ENCODE measurements around the gene IL3. TPM values are rescaled to one million over a fixed set of nuclear protein-coding genes. Genes with fewer than 3 reads are reported as not detected.
"Not testable (repeated sequence)": the region's sequence is repeated elsewhere in the genome, so short reads cannot be mapped to it uniquely, and the experiment has no call there.

IL3 gene
- polyA plus RNA-seq, 6 donors from 2014 or later: not detected

DNA sequence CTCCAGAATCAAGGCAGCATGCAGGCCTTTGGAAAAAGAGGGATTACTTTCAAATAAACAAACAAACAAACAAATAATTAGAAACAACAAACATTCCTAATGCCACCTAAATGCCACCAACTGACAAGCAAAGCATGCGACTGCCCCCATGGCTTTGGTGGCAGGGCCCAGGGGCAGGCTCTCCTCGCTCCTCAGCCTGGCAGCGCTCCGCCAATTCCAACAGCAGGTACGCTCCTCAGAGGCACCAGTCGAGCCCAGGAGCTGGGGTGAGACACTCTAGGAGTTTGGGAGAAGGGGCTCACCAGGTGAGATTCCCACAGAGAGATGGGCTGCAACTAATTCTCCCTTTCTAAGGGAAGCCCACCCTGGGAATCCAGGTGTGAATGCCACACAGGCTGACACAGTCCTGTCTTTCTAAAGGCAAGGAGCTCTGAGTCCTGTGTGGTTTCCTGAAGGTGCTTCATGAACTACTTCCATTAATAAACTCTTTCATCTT, 41.0 kb downstream of the IL3 start:
- ATAC-seq (ENCODE audit: low read depth in 2 of 2) (no peak), DNase-seq (no peak)
- Mint-ChIP-seq H3K4me3 (peak overlapping the region in 3 of 8 donors; percentile 22 to 66 (median 55)), H3K36me3 (no peaks in the 10 kb centered on the region), H3K27me3 (no peaks in the 10 kb centered on the region), H3K4me1 (peaks cover 50 to 70% (median 57%) of the 10 kb centered on the region in 3 donors), H3K27ac (peak overlapping the region in 3 of 6 donors; percentile 1 to 82 (median 27)), H3K9me3 (no peaks in the 10 kb centered on the region)

DNA sequence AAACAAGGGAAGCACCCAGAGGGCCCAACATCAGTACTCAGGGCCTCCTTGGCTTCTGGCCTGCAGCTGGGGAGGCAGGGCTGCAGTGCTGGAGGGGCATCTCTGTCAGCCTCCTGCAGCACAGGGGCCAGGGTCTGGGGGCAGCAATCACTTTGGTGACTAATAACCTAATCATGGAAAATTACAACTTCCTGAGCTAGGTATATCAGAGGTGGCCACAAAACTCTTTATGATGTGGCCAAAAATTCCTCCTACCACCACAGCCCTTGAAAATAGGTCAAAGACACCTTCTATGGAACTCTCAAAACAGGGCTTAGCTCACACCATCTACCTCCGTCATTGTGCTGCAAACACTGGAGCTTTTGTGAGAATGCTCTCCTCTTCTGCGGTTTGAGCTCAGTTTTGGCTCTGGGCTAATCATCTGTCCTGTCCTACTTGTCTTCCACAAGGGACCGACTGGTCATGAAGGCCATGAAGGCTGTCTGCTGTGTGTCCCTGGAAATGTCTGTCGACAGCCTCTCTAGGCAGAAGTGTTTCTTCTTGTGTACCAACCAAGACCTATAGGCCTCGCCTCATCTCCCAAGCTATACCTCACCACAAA, 41.7 kb downstream of the IL3 start:
- Mint-ChIP-seq H3K9me3 (no peaks in the 10 kb centered on the region), H3K4me1 (peaks cover 50 to 77% (median 57%) of the 10 kb centered on the region in 3 donors)

GRCh38 chr5:132102944-132103331, 42.5 kb downstream of the IL3 start:
- no peaks in the 10 kb centered on the region for H3K36me3 Mint-ChIP-seq
- peak overlapping the region in 3 of 6 donors; percentile 20 to 64 (median 34) for H3K27ac Mint-ChIP-seq
- no peaks in the 10 kb centered on the region for H3K9me3 Mint-ChIP-seq
- DNase-seq: no peak
- peaks cover 50 to 81% (median 57%) of the 10 kb centered on the region in 3 donors for H3K4me1 Mint-ChIP-seq
- H3K4me3 Mint-ChIP-seq: peak overlapping the region in 5 of 8 donors; percentile 5 to 83 (median 75)
- H3K27me3 Mint-ChIP-seq: no peaks in the 10 kb centered on the region
- ATAC-seq (ENCODE audit: low read depth in 2 of 2): no peak

More for the DNA sequence above, 41.7 kb downstream of the IL3 start:
- H3K27ac Mint-ChIP-seq: peak overlapping the region in 1 of 6 donors; percentile 62
- ATAC-seq (ENCODE audit: low read depth in 2 of 2) (no peak), DNase-seq (no peak)
- H3K27me3 Mint-ChIP-seq: no peaks in the 10 kb centered on the region
- H3K4me3 Mint-ChIP-seq: peak overlapping the region in 2 of 8 donors; percentile 27 to 74
- H3K36me3 Mint-ChIP-seq: no peaks in the 10 kb centered on the region

- H3K36me3 Mint-ChIP-seq: no peaks in the 10 kb centered on the region
Measured at GRCh38 chr5:132103332-132103951, 43.0 kb downstream of the IL3 start.

DNA sequence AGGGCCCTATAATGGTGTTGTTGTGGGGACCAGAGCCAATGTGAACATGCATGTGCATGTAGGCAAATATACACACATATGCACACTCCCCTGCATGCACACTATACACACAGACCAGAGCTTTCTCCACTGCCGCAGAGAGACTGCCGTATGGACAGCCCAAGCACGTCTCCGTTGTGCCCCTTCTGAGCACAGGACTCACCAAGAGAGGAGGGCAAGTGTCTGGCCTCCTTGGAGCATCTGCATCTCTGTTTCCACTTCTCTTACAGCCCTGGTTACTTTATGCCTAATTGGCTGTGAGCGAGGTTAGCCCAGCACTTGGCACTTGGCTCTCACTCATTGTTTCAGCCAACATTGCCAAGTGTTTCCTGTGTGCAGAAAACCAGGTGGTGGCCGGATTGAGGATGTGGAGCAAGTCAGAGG, 43.5 kb downstream of the IL3 start:
- Mint-ChIP-seq H3K9me3 (peaks cover 0 to 5% (median 0%) of the 10 kb centered on the region in 7 donors), H3K4me3 (peak overlapping the region in 6 of 8 donors; percentile 8 to 77 (median 64)), H3K27ac (peak overlapping the region in 1 of 6 donors; percentile 62), H3K36me3 (no peaks in the 10 kb centered on the region), H3K27me3 (no peaks in the 10 kb centered on the region), H3K4me1 (peaks cover 48 to 78% (median 55%) of the 10 kb centered on the region in 3 donors)
- no peak for DNase-seq
- peak; percentile 13 to 24 for ATAC-seq (ENCODE audit: low read depth in 2 of 2)

More at GRCh38 chr5:132103332-132103951, 43.0 kb downstream of the IL3 start:
- peak overlapping the region in 7 of 8 donors; percentile 8 to 83 (median 72) for H3K4me3 Mint-ChIP-seq
- ATAC-seq (ENCODE audit: low read depth in 2 of 2): peak; percentile 85 to 89
- H3K4me1 Mint-ChIP-seq: peaks cover 50 to 81% (median 57%) of the 10 kb centered on the region in 3 donors
- H3K27me3 Mint-ChIP-seq: no peaks in the 10 kb centered on the region
- peak overlapping the region in 4 of 6 donors; percentile 20 to 64 (median 46) for H3K27ac Mint-ChIP-seq
- peak; percentile 63 for DNase-seq
- peaks cover 0 to 1% (median 0%) of the 10 kb centered on the region in 7 donors for H3K9me3 Mint-ChIP-seq

GRCh38 chr5:132104556-132104955, 44.1 kb downstream of the IL3 start:
- ATAC-seq (ENCODE audit: low read depth in 2 of 2): no peak

GRCh38 chr5:132105688-132106087, 45.2 kb downstream of the IL3 start:
- peaks cover 34 to 61% (median 38%) of the 10 kb centered on the region in 3 donors for H3K4me1 Mint-ChIP-seq
- H3K27ac Mint-ChIP-seq: peak overlapping the region in 1 of 6 donors; percentile 21
- no peak overlapping the region for H3K4me3 Mint-ChIP-seq

More at GRCh38 chr5:132104556-132104955, 44.1 kb downstream of the IL3 start:
- peaks cover 0 to 5% (median 0%) of the 10 kb centered on the region in 7 donors for H3K9me3 Mint-ChIP-seq
- H3K36me3 Mint-ChIP-seq: no peaks in the 10 kb centered on the region
- H3K27ac Mint-ChIP-seq: no peak overlapping the region
- DNase-seq: no peak
- H3K4me3 Mint-ChIP-seq: peak overlapping the region in 1 of 8 donors; percentile 26
- peaks cover 44 to 73% (median 49%) of the 10 kb centered on the region in 3 donors for H3K4me1 Mint-ChIP-seq
- H3K27me3 Mint-ChIP-seq: no peaks in the 10 kb centered on the region

DNA sequence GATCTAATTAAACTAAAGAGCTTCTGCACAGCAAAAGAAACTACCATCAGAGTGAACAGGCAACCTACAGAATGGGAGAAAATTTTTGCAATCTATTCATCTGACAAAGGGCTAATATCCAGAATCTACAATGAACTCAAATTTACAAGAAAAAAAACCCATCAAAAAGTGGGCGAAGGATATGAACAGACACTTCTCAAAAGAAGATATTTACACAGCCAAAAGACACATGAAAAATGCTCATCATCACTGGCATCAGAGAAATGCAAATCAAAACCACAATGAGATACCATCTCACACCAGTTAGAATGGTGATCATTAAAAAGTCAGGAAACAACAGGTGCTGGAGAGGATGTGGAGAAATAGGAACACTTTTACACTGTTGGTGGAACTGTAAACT, 48.0 kb downstream of the IL3 start:
- not testable (repeated sequence) for H3K36me3 Mint-ChIP-seq; DNase-seq; ATAC-seq (ENCODE audit: low read depth in 2 of 2); H3K9me3 Mint-ChIP-seq; H3K27me3 Mint-ChIP-seq; H3K4me3 Mint-ChIP-seq; H3K27ac Mint-ChIP-seq
- H3K4me1 Mint-ChIP-seq: peaks cover 14 to 34% (median 14%) of the 10 kb centered on the region in 3 donors

More at GRCh38 chr5:132105688-132106087, 45.2 kb downstream of the IL3 start:
- Mint-ChIP-seq H3K9me3 (peaks cover 0 to 5% (median 0%) of the 10 kb centered on the region in 7 donors), H3K36me3 (no peaks in the 10 kb centered on the region), H3K27me3 (no peaks in the 10 kb centered on the region)
- DNase-seq: no peak
- no peak for ATAC-seq (ENCODE audit: low read depth in 2 of 2)

GRCh38 chr5:132108957-132109356, 48.5 kb downstream of the IL3 start:
- not testable (repeated sequence) for H3K27me3 Mint-ChIP-seq; H3K4me3 Mint-ChIP-seq; ATAC-seq (ENCODE audit: low read depth in 2 of 2); DNase-seq; H3K9me3 Mint-ChIP-seq; H3K36me3 Mint-ChIP-seq; H3K27ac Mint-ChIP-seq
- H3K4me1 Mint-ChIP-seq: peaks cover 9 to 32% (median 9%) of the 10 kb centered on the region in 3 donors

DNA sequence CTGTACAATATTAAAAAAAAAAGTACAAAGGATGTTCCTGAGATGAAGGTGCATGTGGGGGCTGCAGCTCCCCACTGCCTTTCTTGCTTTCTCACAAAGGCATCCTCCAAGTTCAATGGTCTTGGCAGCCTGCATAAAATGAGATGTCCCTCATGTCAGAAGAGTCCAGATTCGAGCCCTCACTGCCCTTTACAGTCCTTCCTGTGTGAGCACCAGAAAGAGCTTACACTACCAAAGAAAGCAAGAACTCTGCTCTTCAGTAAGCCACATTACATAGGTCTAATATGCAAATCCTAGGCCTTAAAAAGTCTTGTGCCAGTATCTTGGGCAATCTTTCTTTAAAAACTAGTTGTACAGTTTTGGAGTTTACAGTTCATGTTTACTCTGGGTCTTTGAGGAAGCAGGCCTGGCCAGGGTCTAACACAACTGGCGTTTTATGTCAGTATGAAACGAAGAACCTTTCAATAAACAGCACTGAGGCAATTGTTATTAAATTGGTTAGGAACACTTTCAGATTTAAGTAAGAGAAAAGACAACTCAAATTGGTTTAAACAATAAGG, 49.1 kb downstream of the IL3 start:
- H3K36me3 Mint-ChIP-seq: peaks cover 0 to 8% of the 10 kb centered on the region in 2 donors
- peaks cover 0 to 10% (median 7%) of the 10 kb centered on the region in 7 donors for H3K9me3 Mint-ChIP-seq
- no peak overlapping the region for H3K4me3 Mint-ChIP-seq
- H3K4me1 Mint-ChIP-seq: peaks cover 5 to 32% (median 6%) of the 10 kb centered on the region in 3 donors
- no peak for ATAC-seq (ENCODE audit: low read depth in 2 of 2)
- H3K27ac Mint-ChIP-seq: no peak overlapping the region
- no peaks in the 10 kb centered on the region for H3K27me3 Mint-ChIP-seq
- no peak for DNase-seq

- Mint-ChIP-seq H3K36me3 (peaks cover 0 to 8% of the 10 kb centered on the region in 2 donors), H3K9me3 (peaks cover 0 to 10% (median 7%) of the 10 kb centered on the region in 7 donors), H3K27ac (no peak overlapping the region), H3K27me3 (no peaks in the 10 kb centered on the region), H3K4me1 (peaks cover 4 to 27% (median 5%) of the 10 kb centered on the region in 3 donors), H3K4me3 (no peak overlapping the region)
- DNase-seq (no peak), ATAC-seq (ENCODE audit: low read depth in 2 of 2) (no peak)
Measured at GRCh38 chr5:132110195-132110594, 49.7 kb downstream of the IL3 start.

DNA sequence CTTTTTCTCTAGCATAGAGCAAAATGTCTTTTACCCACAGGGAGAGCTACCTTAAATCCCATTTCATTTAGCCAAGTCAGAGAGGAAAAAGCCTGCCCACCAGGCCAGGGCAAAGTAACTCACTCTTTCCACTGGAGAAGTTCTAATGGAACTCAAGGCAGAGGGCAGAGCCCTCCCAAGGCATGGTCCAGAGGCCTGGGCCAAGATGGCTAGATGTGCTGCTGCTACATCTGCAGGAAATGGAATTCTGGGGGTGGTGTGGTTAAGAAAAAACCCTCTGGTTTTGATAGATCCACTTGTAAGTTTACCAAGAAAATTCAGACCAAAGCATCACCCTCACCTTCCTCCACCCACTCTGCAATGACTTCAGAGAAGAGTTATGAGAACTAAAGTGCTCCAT, 50.5 kb downstream of the IL3 start:
- no peak for DNase-seq
- Mint-ChIP-seq H3K36me3 (peaks cover 0 to 8% of the 10 kb centered on the region in 2 donors), H3K27ac (peak overlapping the region in 1 of 6 donors; percentile 20), H3K4me3 (no peak overlapping the region), H3K27me3 (no peaks in the 10 kb centered on the region), H3K9me3 (peaks cover 0 to 10% (median 7%) of the 10 kb centered on the region in 7 donors), H3K4me1 (peaks cover 4 to 21% (median 5%) of the 10 kb centered on the region in 3 donors)
- no peak for ATAC-seq (ENCODE audit: low read depth in 2 of 2)

DNA sequence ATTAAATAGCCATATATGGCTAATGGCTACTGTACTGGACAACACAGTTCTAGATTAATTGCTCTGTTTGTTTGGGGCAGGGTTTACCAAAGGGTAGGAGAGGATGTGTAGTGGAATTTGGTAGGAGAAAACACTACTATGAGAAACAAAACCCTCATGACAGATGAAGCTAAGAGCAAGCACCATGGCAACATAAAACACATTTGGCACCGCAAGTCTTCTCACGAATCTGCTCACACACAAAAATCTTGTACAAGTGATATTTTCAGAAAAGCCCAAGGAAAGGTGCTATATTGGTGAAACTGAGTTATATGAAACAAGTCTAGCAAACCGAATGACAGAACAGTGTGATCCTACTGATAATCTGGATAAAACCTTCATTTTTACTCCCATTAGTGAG, 51.7 kb downstream of the IL3 start:
- peaks cover 0 to 8% of the 10 kb centered on the region in 2 donors for H3K36me3 Mint-ChIP-seq
- peaks cover 0 to 10% (median 7%) of the 10 kb centered on the region in 7 donors for H3K9me3 Mint-ChIP-seq
- no peak for DNase-seq
- H3K4me1 Mint-ChIP-seq: peaks cover 4 to 15% (median 5%) of the 10 kb centered on the region in 3 donors
- no peak overlapping the region for H3K4me3 Mint-ChIP-seq
- no peak overlapping the region for H3K27ac Mint-ChIP-seq
- ATAC-seq (ENCODE audit: low read depth in 2 of 2): no peak
- no peaks in the 10 kb centered on the region for H3K27me3 Mint-ChIP-seq

All from naive B cell (primary cell).